NCI-H146 (cell line): Measurements from ENCODE around the gene SCN1B.
"Not testable (repeated sequence)": the region's sequence is repeated elsewhere in the genome, so short reads cannot be mapped to it uniquely, and the experiment has no call there.

Source experiments
- DNase-seq: peaks from one replicate; lab custom pipeline; 2025; lab: John Stamatoyannopoulos, UW

Gene SCN1B

GRCh38 chr19:35037716-35038622 is 7.7 kb downstream of the SCN1B start:
- no peak for DNase-seq

DNA sequence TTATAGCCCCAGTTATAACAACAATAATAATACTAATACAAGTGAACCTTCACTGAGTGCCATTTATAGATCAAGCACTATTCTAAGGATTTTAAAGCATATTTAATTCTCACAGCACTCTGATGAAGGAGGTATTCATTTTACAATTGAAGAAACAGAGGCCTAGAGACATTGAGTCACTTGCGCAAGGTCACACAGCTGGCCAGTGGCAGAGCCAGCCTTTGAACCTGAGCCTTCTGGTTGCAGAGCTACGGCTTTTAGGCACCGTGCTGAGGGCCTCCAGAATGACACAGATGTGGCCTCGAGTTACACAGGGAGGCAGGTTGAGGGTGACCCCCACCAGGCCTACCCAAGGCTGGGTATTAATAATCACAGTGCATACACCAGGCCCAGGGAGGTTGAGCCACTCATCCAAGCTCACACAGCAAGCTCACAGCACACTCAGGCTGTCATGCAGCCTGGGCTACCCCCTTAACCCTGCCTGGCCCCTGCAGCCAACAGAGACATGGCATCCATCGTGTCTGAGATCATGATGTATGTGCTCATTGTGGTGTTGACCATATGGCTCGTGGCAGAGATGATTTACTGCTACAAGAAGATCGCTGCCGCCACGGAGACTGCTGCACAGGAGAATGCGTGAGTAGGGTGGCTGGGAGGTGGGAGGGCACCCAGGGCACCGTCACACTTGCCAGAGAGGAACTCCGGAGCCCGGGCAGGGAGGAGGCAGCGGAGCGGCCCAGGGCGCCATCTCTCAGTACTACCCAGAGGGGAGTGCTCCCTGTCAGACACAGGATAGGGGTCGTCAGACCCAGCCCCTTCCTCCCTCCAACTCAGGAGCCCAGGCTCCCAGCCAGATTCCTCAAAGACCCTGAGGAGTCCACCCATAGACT is 8.6 kb downstream of the SCN1B start:
- no peak for DNase-seq

GRCh38 chr19:35039881-35040825 is 9.9 kb downstream of the SCN1B start:
- DNase-seq: no peak

DNA sequence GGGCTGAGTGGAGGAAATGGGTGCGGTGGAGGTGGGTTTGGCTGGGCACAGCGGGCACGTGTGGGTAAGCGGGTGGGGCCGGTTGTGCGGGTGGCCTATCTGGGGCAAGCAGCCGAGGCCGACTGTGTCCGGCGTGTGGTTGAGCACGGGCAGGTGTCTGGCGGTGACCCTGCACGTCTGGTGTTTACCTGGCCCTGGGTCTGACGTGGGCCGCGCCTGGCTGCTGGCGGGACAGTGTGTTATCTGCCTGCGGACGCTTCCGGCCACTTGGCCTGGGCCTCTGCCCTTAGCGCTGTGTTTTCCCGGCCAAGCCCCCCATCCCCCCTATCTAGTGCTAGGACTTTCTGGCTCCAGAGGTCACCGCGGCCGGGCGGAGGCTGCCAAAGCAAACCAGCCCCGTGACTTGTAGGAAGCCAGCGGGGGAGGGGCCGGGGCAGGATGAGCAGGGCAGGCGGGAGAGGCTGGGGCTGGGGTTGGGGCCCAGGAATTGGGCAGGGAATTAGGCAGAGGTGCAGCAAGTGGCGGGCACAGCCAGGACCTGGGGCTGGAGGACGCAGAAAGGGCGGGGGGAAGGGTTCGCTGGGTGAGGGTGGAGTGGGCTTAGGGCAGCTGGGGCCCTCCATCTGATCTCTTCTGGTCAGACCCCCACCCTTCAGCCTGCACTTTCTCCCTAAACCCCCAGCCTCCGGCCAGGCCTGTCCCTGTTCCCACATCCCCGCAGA is 10.7 kb downstream of the SCN1B start:
- peak; percentile 28 for DNase-seq

- DNase-seq: no peak
These were observed 11.3 kb downstream of the SCN1B start, which contains the start of gene HPN for GRCh38 chr19:35041548-35042055. HPN (plus strand) TSS chr19:35041721; CDS start chr19:35042507, 786 bp downstream.

DNA sequence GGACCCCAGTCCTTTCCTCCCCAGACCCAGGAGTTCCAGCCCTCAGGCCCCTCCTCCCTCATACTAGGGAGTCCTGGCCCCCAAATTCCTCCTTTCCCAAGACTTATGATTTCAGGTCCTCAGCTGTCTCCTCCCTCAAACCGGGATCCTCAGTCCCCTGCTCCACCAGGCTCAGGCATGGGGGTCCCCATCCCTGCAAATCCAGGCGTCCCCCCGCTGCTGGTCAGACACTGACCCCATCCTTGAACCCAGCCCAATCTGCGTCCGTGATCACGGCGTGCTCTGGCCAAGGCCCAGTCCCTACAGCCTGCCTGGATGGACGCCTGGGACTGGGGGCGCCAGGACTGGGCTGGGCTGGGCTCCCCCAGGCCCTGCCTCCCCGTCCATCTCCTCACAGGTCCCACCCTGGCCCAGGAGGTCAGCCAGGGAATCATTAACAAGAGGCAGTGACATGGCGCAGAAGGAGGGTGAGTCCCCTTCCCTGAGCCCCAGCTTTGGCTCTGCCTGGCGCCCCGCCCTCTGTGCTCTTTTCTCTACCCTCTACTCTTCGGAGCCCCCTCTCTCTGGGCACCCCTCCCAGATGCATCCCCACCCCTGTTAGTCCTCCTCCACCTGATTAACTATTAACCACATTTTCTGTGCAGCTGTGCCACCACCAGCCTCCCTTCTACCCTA is 11.9 kb downstream of the SCN1B start:
- no peak for DNase-seq

DNA sequence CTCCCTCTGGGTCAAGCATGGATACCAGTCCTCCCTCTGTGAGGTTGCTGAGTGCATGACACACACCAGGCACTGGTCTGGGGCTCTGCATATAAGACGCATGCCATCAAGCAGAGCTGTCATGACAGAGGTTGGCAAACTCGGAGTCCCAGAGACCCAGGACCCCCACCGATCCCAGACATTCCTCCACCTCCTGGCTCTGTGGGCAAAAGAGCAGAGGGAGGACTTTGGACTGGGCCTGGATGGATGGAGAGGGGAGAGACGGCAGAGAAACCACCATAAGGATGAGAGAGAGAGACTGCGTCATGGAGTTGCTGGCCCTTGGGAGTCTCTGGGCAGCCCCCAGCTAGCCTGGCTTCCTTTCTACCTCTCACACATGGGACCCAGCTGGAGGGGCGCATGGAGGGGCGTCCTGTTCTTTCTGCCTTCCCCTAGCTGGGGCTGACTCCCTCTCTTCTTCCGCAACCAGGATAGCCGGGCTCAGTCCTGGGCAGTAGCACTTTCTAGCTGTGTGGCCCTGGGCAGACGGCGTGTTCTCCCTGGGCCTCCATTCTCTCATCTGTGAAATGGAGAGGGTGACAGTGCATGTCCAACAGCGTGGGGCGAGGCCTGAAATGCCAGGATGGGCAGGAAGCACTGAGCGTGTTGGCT is 12.8 kb downstream of the SCN1B start:
- DNase-seq: no peak

DNA sequence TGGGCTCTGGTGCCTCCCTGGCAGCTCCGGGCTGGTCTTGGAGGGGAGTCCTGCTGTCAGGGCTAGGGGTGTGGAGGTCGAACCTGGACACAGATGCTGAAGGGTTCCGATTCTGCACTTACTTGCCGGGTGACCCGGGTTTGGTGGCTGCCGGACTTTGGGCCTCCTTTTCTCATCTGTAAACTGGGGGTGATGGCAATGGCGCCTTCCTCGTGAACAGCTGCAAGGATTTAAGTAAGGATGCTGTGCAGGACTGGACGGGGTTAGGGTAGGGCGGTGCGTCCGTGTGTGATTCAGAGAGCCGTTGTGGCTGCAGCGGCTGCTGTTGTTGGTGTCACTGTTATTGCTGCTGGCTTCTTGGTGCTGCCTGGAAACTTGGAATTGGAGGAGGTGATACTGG is 13.6 kb downstream of the SCN1B start:
- no peak for DNase-seq

GRCh38 chr19:35044317-35045117 is 14.2 kb downstream of the SCN1B start:
- peak; percentile 14 for DNase-seq

GRCh38 chr19:35045667-35046300 is 15.5 kb downstream of the SCN1B start:
- peak; percentile 17 for DNase-seq

DNA sequence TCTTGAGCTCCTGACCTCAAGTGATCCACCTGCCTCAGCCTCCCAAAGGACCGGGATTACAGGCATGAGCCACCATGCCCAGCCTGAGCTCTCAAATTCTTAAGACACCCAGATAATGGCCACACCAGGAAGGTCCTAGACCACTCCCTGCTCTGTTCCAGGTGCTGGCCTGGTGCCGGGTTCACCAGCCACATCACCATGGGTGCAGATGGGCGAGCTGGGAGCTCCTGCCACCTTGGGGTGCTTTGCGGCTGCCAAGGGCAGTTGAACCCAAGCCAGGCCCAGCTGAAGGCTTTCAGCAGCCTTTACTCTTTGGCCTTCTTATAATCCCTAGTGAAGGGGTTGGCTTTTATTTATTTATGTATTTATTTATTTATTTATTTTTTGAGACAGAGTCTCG is 16.2 kb downstream of the SCN1B start:
- DNase-seq: no peak

GRCh38 chr19:35048911-35049411 is 18.7 kb downstream of the SCN1B start:
- DNase-seq: peak; percentile 93

GRCh38 chr19:35049456-35049855 is 19.2 kb downstream of the SCN1B start:
- DNase-seq: no peak

DNA sequence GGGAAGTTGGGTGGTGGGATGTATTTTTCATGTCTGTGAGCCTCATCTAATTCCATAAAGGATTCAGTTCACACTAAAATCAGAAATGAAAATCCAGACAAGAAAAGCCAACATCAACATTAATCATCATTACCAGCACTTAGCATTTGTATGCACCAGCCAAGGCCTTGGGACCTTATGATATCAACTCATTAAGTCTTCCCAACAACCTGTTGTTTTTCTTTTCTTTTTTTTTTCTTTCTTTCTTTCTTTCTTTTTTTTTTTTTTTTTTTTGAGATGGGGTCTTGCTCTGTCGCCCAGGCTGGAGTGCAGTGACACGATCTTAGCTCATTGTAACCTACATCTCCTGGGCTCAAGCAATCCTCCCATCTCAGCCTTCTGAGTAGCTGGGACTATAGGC is 20.4 kb downstream of the SCN1B start:
- not testable (repeated sequence) for DNase-seq

GRCh38 chr19:35051268-35051667 is 21.0 kb downstream of the SCN1B start:
- DNase-seq: not testable (repeated sequence)

- no peak for DNase-seq
These were observed 21.5 kb downstream of the SCN1B start for GRCh38 chr19:35051796-35052195.

GRCh38 chr19:35052599-35053190 is 22.4 kb downstream of the SCN1B start:
- DNase-seq: no peak
